Measurements from ENCODE around the gene DST.

DST gene

DNA sequence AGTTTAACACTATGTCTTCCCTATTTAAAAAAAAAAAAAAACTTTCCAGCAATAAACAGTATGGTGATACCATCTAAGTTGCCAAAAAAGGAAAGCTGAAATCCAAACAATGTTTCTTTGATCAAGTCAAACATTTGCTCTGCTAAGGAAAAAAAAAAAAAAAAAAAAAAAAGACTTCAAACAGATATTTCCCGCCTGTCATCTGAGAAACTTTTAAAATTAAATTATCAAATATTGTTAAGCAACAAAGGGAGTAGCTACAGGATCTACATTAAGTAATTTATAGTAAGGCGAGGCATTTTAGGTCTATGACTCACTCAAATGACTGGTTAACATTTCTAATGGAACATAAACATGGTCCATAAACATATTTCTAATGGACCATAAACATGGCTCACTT is 121.2 kb downstream of the DST start:
- H2BK120ac ChIP-seq (ENCODE audit: insufficient read depth, low read length, poor library complexity), result no peak overlapping the region
- H3K9ac ChIP-seq (ENCODE audit: low read length), result no peak overlapping the region
- H3K4me1 ChIP-seq (ENCODE audit: control insufficient read depth in 1 of 2, insufficient read depth in 2 of 2, low read length in 2 of 2), result no peaks in the 10 kb centered on the region
- H3K4me3 ChIP-seq (ENCODE audit: low read depth, low read length), result no peak overlapping the region
- H3K27me3 ChIP-seq (ENCODE audit: insufficient read depth, low read length), result no peaks in the 10 kb centered on the region
- H4K91ac ChIP-seq (ENCODE audit: low read depth, low read length), result no peak overlapping the region
- no peak overlapping the region for H4K12ac ChIP-seq (ENCODE audit: low read depth, low read length)
- H2BK12ac ChIP-seq (ENCODE audit: low read length), result no peak overlapping the region
- no peak overlapping the region for H3K27ac ChIP-seq (ENCODE audit: low read depth, low read length)
- H3K4me2 ChIP-seq (ENCODE audit: low read length), result no peak overlapping the region
- H3K79me1 ChIP-seq (ENCODE audit: low read length), result no peaks in the 10 kb centered on the region
- H4K8ac ChIP-seq (ENCODE audit: low read depth, low read length), result no peak overlapping the region
- H3K18ac ChIP-seq (ENCODE audit: low read length), result no peak overlapping the region
- DNase-seq, result no peak
- peaks cover 4 to 10% of the 10 kb centered on the region in 2 experiments for H3K36me3 ChIP-seq (ENCODE audit: control insufficient read depth in 1 of 2, insufficient read depth in 2 of 2, low read length in 2 of 2)
- no peak overlapping the region for H3K4ac ChIP-seq (ENCODE audit: low read depth, low read length)
- no peak overlapping the region for H2AFZ ChIP-seq (ENCODE audit: insufficient read depth, low read length, poor library complexity)
- H3K79me2 ChIP-seq (ENCODE audit: control insufficient read depth, insufficient read depth, low read length, poor library complexity), result no peaks in the 10 kb centered on the region
- WGBS (ENCODE audit: extremely low coverage, insufficient coverage, insufficient read length), result no CpG with 5 or more reads among the region's 2 CpGs
- no peaks in the 10 kb centered on the region for H3K9me3 ChIP-seq (ENCODE audit: insufficient read depth, low read depth, low read length)
- H2BK5ac ChIP-seq (ENCODE audit: low read depth, low read length, poor library complexity), result no peak overlapping the region
- no peak overlapping the region for H2AK5ac ChIP-seq (ENCODE audit: low read length)
- H3K14ac ChIP-seq (ENCODE audit: low read length), result no peak overlapping the region
- no peak overlapping the region for H3K23ac ChIP-seq (ENCODE audit: low read length)

DNA sequence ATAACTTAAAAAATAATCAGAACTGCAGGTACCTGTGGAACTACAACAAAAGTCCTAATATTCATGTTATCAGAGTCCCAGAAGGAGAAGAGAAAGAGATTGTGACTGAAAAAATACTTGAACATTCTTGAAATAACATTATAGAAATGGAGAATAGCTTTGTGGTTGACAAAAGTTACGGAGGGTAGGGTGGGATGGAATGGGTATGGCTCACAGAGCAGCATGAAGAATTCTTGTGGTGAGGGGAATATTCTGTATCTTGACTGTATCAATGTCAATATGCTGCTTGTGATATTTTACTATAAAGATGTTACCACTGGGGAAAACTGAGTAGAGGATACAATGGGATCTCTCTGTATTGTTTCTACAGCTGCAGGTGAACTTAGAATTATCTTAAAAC is 122.5 kb downstream of the DST start:
- H3K18ac ChIP-seq (ENCODE audit: low read length), result no peak overlapping the region
- no peak overlapping the region for H3K23ac ChIP-seq (ENCODE audit: low read length)
- no peak overlapping the region for H3K27ac ChIP-seq (ENCODE audit: low read depth, low read length)
- H2BK5ac ChIP-seq (ENCODE audit: low read depth, low read length, poor library complexity), result no peak overlapping the region
- peaks cover 7 to 9% of the 10 kb centered on the region in 2 experiments for H3K36me3 ChIP-seq (ENCODE audit: control insufficient read depth in 1 of 2, insufficient read depth in 2 of 2, low read length in 2 of 2)
- no CpG with 5 or more reads among the region's 1 CpG for WGBS (ENCODE audit: extremely low coverage, insufficient coverage, insufficient read length)
- no peak overlapping the region for H4K91ac ChIP-seq (ENCODE audit: low read depth, low read length)
- H2BK120ac ChIP-seq (ENCODE audit: insufficient read depth, low read length, poor library complexity), result no peak overlapping the region
- H4K12ac ChIP-seq (ENCODE audit: low read depth, low read length), result no peak overlapping the region
- no peak for DNase-seq
- no peak overlapping the region for H2AFZ ChIP-seq (ENCODE audit: insufficient read depth, low read length, poor library complexity)
- H3K79me1 ChIP-seq (ENCODE audit: low read length), result no peaks in the 10 kb centered on the region
- H3K9me3 ChIP-seq (ENCODE audit: insufficient read depth, low read depth, low read length), result no peaks in the 10 kb centered on the region
- H4K8ac ChIP-seq (ENCODE audit: low read depth, low read length), result no peak overlapping the region
- no peak overlapping the region for H3K4me3 ChIP-seq (ENCODE audit: low read depth, low read length)
- H3K4me2 ChIP-seq (ENCODE audit: low read length), result no peak overlapping the region
- H3K9ac ChIP-seq (ENCODE audit: low read length), result no peak overlapping the region
- H2AK5ac ChIP-seq (ENCODE audit: low read length), result no peak overlapping the region
- no peaks in the 10 kb centered on the region for H3K27me3 ChIP-seq (ENCODE audit: insufficient read depth, low read length)
- H3K14ac ChIP-seq (ENCODE audit: low read length), result no peak overlapping the region
- no peak overlapping the region for H2BK12ac ChIP-seq (ENCODE audit: low read length)
- H3K79me2 ChIP-seq (ENCODE audit: control insufficient read depth, insufficient read depth, low read length, poor library complexity), result no peaks in the 10 kb centered on the region
- no peak overlapping the region for H3K4ac ChIP-seq (ENCODE audit: low read depth, low read length)
- no peaks in the 10 kb centered on the region for H3K4me1 ChIP-seq (ENCODE audit: control insufficient read depth in 1 of 2, insufficient read depth in 2 of 2, low read length in 2 of 2)

GRCh38 chr6:56518995-56519767 is 123.5 kb downstream of the DST start:
- Histone ChIP-seq H3K79me2 (ENCODE audit: control insufficient read depth, insufficient read depth, low read length, poor library complexity) (no peaks in the 10 kb centered on the region), H3K4me3 (ENCODE audit: low read depth, low read length) (no peak overlapping the region), H3K27me3 (ENCODE audit: insufficient read depth, low read length) (no peaks in the 10 kb centered on the region)

GRCh38 chr6:56517155-56517745 is 125.4 kb downstream of the DST start:
- Histone ChIP-seq H3K79me2 (ENCODE audit: control insufficient read depth, insufficient read depth, low read length, poor library complexity) (no peaks in the 10 kb centered on the region), H3K27me3 (ENCODE audit: insufficient read depth, low read length) (no peaks in the 10 kb centered on the region), H3K4ac (ENCODE audit: low read depth, low read length) (no peak overlapping the region), H3K18ac (ENCODE audit: low read length) (no peak overlapping the region), H3K36me3 (ENCODE audit: control insufficient read depth in 1 of 2, insufficient read depth in 2 of 2, low read length in 2 of 2) (peaks cover 7 to 10% of the 10 kb centered on the region in 2 experiments), H4K12ac (ENCODE audit: low read depth, low read length) (no peak overlapping the region), H2AFZ (ENCODE audit: insufficient read depth, low read length, poor library complexity) (no peak overlapping the region), H3K27ac (ENCODE audit: low read depth, low read length) (no peak overlapping the region), H3K9ac (ENCODE audit: low read length) (no peak overlapping the region), H2BK5ac (ENCODE audit: low read depth, low read length, poor library complexity) (no peak overlapping the region), H2BK120ac (ENCODE audit: insufficient read depth, low read length, poor library complexity) (no peak overlapping the region), H3K4me3 (ENCODE audit: low read depth, low read length) (no peak overlapping the region), H4K91ac (ENCODE audit: low read depth, low read length) (no peak overlapping the region), H3K9me3 (ENCODE audit: insufficient read depth, low read depth, low read length) (no peaks in the 10 kb centered on the region), H3K79me1 (ENCODE audit: low read length) (no peaks in the 10 kb centered on the region), H2AK5ac (ENCODE audit: low read length) (no peak overlapping the region), H3K23ac (ENCODE audit: low read length) (no peak overlapping the region), H2BK12ac (ENCODE audit: low read length) (no peak overlapping the region), H3K4me2 (ENCODE audit: low read length) (no peak overlapping the region), H3K4me1 (ENCODE audit: control insufficient read depth in 1 of 2, insufficient read depth in 2 of 2, low read length in 2 of 2) (no peaks in the 10 kb centered on the region), H3K14ac (ENCODE audit: low read length) (no peak overlapping the region), H4K8ac (ENCODE audit: low read depth, low read length) (no peak overlapping the region)
- no CpG with 5 or more reads among the region's 5 CpGs for WGBS (ENCODE audit: extremely low coverage, insufficient coverage, insufficient read length)
- DNase-seq, result no peak

More at GRCh38 chr6:56518995-56519767, 123.5 kb downstream of the DST start:
- H2BK12ac ChIP-seq (ENCODE audit: low read length), result no peak overlapping the region
- H3K27ac ChIP-seq (ENCODE audit: low read depth, low read length), result no peak overlapping the region
- H3K9me3 ChIP-seq (ENCODE audit: insufficient read depth, low read depth, low read length), result no peaks in the 10 kb centered on the region
- no peaks in the 10 kb centered on the region for H3K79me1 ChIP-seq (ENCODE audit: low read length)
- peaks cover 7% of the 10 kb centered on the region in 2 experiments for H3K36me3 ChIP-seq (ENCODE audit: control insufficient read depth in 1 of 2, insufficient read depth in 2 of 2, low read length in 2 of 2)
- H3K4me1 ChIP-seq (ENCODE audit: control insufficient read depth in 1 of 2, insufficient read depth in 2 of 2, low read length in 2 of 2), result no peaks in the 10 kb centered on the region
- no peak overlapping the region for H2BK5ac ChIP-seq (ENCODE audit: low read depth, low read length, poor library complexity)
- WGBS (ENCODE audit: extremely low coverage, insufficient coverage, insufficient read length), result no CpG with 5 or more reads among the region's 5 CpGs
- H3K23ac ChIP-seq (ENCODE audit: low read length), result no peak overlapping the region
- no peak overlapping the region for H4K8ac ChIP-seq (ENCODE audit: low read depth, low read length)
- no peak overlapping the region for H2BK120ac ChIP-seq (ENCODE audit: insufficient read depth, low read length, poor library complexity)
- H3K9ac ChIP-seq (ENCODE audit: low read length), result no peak overlapping the region
- H4K12ac ChIP-seq (ENCODE audit: low read depth, low read length), result no peak overlapping the region
- no peak overlapping the region for H3K18ac ChIP-seq (ENCODE audit: low read length)
- no peak overlapping the region for H2AFZ ChIP-seq (ENCODE audit: insufficient read depth, low read length, poor library complexity)
- DNase-seq, result no peak
- no peak overlapping the region for H3K4ac ChIP-seq (ENCODE audit: low read depth, low read length)
- no peak overlapping the region for H2AK5ac ChIP-seq (ENCODE audit: low read length)
- no peak overlapping the region for H3K4me2 ChIP-seq (ENCODE audit: low read length)
- H4K91ac ChIP-seq (ENCODE audit: low read depth, low read length), result no peak overlapping the region
- H3K14ac ChIP-seq (ENCODE audit: low read length), result no peak overlapping the region
